Colonic mucosa (tissue), 4 donors: ENCODE data around the gene AJUBA. TPM values are rescaled to one million over a fixed set of nuclear protein-coding genes. Genes with fewer than 3 reads are reported as not detected.

Experiments
- DNase-seq: peaks from one replicate; pipeline ENCODE4 v3.0.0-alpha.2; 2020
- H3K27ac ChIP-seq: fragments of 200-600 bp; one replicate; pipeline ENCODE4 v1.8.0; 2021
- H3K27me3 ChIP-seq: fragments of 200-600 bp; one replicate; pipeline ENCODE4 v1.8.0; 2021
- H3K36me3 ChIP-seq: fragments of 200-600 bp; one replicate; pipeline ENCODE4 v1.8.0; 2021
- H3K4me1 ChIP-seq: fragments of 200-600 bp; one replicate; pipeline ENCODE4 v1.8.0; 2021; ENCODE audit warnings: mild to moderate bottlenecking
- H3K4me3 ChIP-seq: fragments of 200-600 bp; one replicate; pipeline ENCODE4 v1.8.0; 2021
- H3K9ac ChIP-seq, 2 donors: one replicate each; pipeline ENCODE4 v1.7.0; 2013; ENCODE audit warnings: control low read depth in 2 of 2, low read depth in 2 of 2, low read length in 2 of 2
- H3K9me3 ChIP-seq: fragments of 200-600 bp; one replicate; pipeline ENCODE4 v1.8.0; 2021
- CTCF ChIP-seq: fragments of 200-600 bp; IDR thresholded peaks from one replicate; pipeline ENCODE4 v1.8.0; 2022; ENCODE audit warnings: antibody characterized with exemption, mild to moderate bottlenecking
- intact Hi-C: fragments of 100-400 bp; cut with DNase I; formaldehyde crosslinking; loops from one replicate; pipeline ENCODE4 v1.14.1; 2022
- total RNA-seq, 2 donors: library from RNA; stranded (reverse); fragmentation: NEBNext Ultra II Directional in 1 of 2; extraction: Animal tissue kit (Norgen Biotek cat#: 25700) in 1 of 2; gene quantifications; one replicate each; pipeline ENCODE4 v1.2.1, GENCODE V29; 2021
- donor health status: healthy.
- donor health status: DM: no; HTN: no; CAD: no.
- donor health status: DM: no; HTN: no; CAD: no.

The AJUBA gene
- total RNA-seq, 2 donors from 2014 or later = 4.1 to 6.7 TPM

DNA sequence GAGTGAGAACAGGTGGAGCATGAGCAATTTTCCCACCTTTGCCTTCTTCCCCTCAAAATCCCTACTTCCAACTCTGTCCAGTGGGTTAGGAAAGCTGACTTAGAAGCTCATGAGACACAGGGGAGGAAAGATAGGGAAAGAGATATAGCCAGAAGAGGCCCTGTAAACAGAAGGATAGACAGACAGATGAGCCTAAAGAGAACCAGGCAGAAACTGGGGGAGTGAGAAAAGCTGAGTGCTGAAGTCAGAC, 5.0 kb downstream of the AJUBA start:
- no peak for DNase-seq
- H3K27me3 ChIP-seq = peaks cover 14% of the 10 kb centered on the region
- H3K9me3 ChIP-seq = no peaks in the 10 kb centered on the region
- H3K4me1 ChIP-seq = peaks cover 27% of the 10 kb centered on the region
- TF ChIP-seq CTCF = no peak
- H3K27ac ChIP-seq = peak overlapping the region; percentile 40
- peak overlapping the region in 1 of 2 donors; percentile 42 for H3K9ac ChIP-seq
- intact Hi-C loops = no loop called here
- no peaks in the 10 kb centered on the region for H3K36me3 ChIP-seq
- no peak overlapping the region for H3K4me3 ChIP-seq

DNA sequence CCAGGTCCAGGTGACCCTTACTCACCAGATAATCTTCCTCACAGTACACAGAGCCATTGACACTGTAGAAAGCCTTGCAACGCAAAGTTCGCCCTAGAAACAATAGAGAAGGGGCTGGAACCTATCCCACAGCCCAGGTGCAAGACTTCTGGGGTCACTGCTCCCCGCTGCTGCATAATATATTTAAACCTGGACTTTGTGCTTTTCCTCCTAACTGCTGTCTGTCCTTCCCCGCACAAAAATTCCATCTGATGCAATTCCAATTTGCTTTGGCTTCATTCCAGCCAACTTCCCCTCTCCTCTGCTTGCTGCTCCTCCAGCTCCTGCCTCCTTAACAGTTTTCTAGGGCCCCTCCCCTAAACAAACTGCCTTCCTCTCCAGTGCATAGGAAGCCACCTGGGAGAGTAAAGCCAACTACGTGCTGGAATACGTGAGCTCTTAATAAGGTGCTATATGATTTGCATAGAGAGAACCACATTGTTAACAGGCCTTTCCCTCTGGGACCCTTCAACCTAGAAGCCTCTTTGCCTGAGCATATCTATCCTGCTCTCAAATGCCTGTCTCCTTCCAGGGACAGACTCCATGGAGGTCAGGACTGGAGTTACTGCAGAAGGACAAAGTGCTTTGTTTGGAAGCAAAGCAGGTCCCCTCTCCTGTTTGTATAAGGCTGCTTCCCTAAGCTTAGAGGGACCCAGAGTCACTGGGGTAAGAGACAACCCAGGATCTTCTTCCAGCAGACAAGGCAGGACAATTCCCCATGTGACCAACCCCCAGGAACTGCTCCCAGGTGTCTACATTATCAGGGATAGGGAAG, 5.5 kb downstream of the AJUBA start:
- H3K9me3 ChIP-seq = no peaks in the 10 kb centered on the region
- DNase-seq = peak; percentile 76
- intact Hi-C loops = no loop called here
- no peak for TF ChIP-seq CTCF
- H3K27me3 ChIP-seq = peaks cover 10% of the 10 kb centered on the region
- H3K9ac ChIP-seq = peak overlapping the region in 1 of 2 donors; percentile 42
- H3K4me3 ChIP-seq = no peak overlapping the region
- no peaks in the 10 kb centered on the region for H3K36me3 ChIP-seq
- peak overlapping the region; percentile 40 for H3K27ac ChIP-seq
- peaks cover 27% of the 10 kb centered on the region for H3K4me1 ChIP-seq

GRCh38 chr14:22974530-22975313, 7.6 kb downstream of the AJUBA start:
- intact Hi-C loops = no loop called here
- Histone ChIP-seq H3K9me3 (no peaks in the 10 kb centered on the region), H3K9ac (no peak overlapping the region), H3K4me1 (peaks cover 21% of the 10 kb centered on the region), H3K4me3 (no peak overlapping the region), H3K27me3 (no peaks in the 10 kb centered on the region), H3K36me3 (no peaks in the 10 kb centered on the region), H3K27ac (no peak overlapping the region)
- TF ChIP-seq CTCF = no peak
- no peak for DNase-seq

GRCh38 chr14:22973217-22974032, 8.9 kb downstream of the AJUBA start:
- no peaks in the 10 kb centered on the region for H3K9me3 ChIP-seq
- H3K4me1 ChIP-seq = peaks cover 18% of the 10 kb centered on the region
- no peak overlapping the region for H3K9ac ChIP-seq
- no peak overlapping the region for H3K27ac ChIP-seq
- no peak overlapping the region for H3K4me3 ChIP-seq
- DNase-seq = peak; percentile 70
- no peaks in the 10 kb centered on the region for H3K36me3 ChIP-seq
- intact Hi-C loops = no loop called here
- H3K27me3 ChIP-seq = no peaks in the 10 kb centered on the region
- peak; percentile 56 for TF ChIP-seq CTCF

DNA sequence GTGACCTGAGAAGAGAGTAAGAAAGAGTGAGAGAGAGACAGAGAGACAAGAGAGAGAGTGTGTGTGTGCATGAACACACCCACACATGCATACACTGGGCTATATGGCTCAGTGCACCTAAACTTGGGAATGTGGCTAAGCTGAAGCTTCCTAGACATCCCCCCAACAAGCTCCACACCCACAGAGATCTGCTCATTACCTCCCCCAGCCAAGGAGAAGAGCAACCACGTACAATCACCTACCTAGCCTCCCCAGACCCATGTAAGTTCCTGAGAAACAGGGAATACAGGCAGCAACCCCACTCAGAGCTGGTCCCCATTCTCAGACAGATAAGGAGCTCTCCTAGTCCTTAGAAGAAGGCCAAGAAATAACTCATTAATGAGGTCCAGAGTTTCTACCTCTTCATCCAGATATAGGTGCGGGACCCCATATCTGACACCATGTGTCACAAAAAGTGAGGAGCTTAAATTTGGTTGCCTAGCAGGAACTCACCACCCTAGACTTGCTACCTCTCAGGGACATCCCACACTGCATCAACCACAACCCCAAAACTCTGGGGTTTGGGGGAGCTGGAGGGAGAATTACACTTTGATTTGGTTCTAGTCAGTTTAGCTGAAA, 9.9 kb downstream of the AJUBA start:
- Histone ChIP-seq H3K4me1 (peaks cover 12% of the 10 kb centered on the region), H3K4me3 (no peak overlapping the region), H3K36me3 (no peaks in the 10 kb centered on the region), H3K9me3 (no peaks in the 10 kb centered on the region), H3K27ac (no peak overlapping the region), H3K27me3 (no peaks in the 10 kb centered on the region), H3K9ac (no peak overlapping the region)
- no peak for TF ChIP-seq CTCF
- DNase-seq = no peak
- intact Hi-C loops = no loop called here
